ENCODE data around the gene SCUBE1. TPM values are rescaled to one million over a fixed set of nuclear protein-coding genes. Genes with fewer than 3 reads are reported as not detected.

SCUBE1 gene
- total RNA-seq, 2 donors from 2014 or later: 0.04 to 0.16 TPM

GRCh38 chr22:43208703-43209522 lies 134.3 kb downstream of the SCUBE1 start:
- H3K4me3 ChIP-seq: no peak overlapping the region
- DNase-seq (ENCODE audit: low spot score): no peak
- no peak for TF ChIP-seq CTCF (IDR thresholded peaks at IDR 0.05)
- no peak overlapping the region for H3K27ac ChIP-seq
- no peaks in the 10 kb centered on the region for H3K36me3 ChIP-seq
- no peaks in the 10 kb centered on the region for H3K4me1 ChIP-seq
- H3K27me3 ChIP-seq: no peaks in the 10 kb centered on the region
- no peaks in the 10 kb centered on the region for H3K9me3 ChIP-seq

- no peak overlapping the region for H3K4me3 ChIP-seq
- H3K9me3 ChIP-seq: no peaks in the 10 kb centered on the region
- no peaks in the 10 kb centered on the region for H3K36me3 ChIP-seq
- no peak for DNase-seq (ENCODE audit: low spot score)
- no peaks in the 10 kb centered on the region for H3K4me1 ChIP-seq
- H3K27me3 ChIP-seq: no peaks in the 10 kb centered on the region
- TF ChIP-seq CTCF (IDR thresholded peaks at IDR 0.05): no peak
- no peak overlapping the region for H3K27ac ChIP-seq
Observed at GRCh38 chr22:43207849-43208702, 135.1 kb downstream of the SCUBE1 start.

GRCh38 chr22:43207386-43207785 lies 135.8 kb downstream of the SCUBE1 start:
- no peak for DNase-seq (ENCODE audit: low spot score)

GRCh38 chr22:43206509-43207161 lies 136.5 kb downstream of the SCUBE1 start:
- Histone ChIP-seq H3K36me3 (no peaks in the 10 kb centered on the region), H3K4me1 (no peaks in the 10 kb centered on the region), H3K9me3 (no peaks in the 10 kb centered on the region), H3K27me3 (no peaks in the 10 kb centered on the region), H3K4me3 (no peak overlapping the region), H3K27ac (no peak overlapping the region)
- no peak for DNase-seq (ENCODE audit: low spot score)
- TF ChIP-seq CTCF (IDR thresholded peaks at IDR 0.05): no peak

More at GRCh38 chr22:43207386-43207785, 135.8 kb downstream of the SCUBE1 start:
- Histone ChIP-seq H3K4me1 (no peaks in the 10 kb centered on the region), H3K27ac (no peak overlapping the region), H3K27me3 (no peaks in the 10 kb centered on the region), H3K36me3 (no peaks in the 10 kb centered on the region), H3K4me3 (no peak overlapping the region), H3K9me3 (no peaks in the 10 kb centered on the region)
- no peak for TF ChIP-seq CTCF (IDR thresholded peaks at IDR 0.05)

- no peaks in the 10 kb centered on the region for H3K9me3 ChIP-seq
- no peak for TF ChIP-seq CTCF (IDR thresholded peaks at IDR 0.05)
- no peak for DNase-seq (ENCODE audit: low spot score)
Observed at GRCh38 chr22:43205748-43206508, 137.2 kb downstream of the SCUBE1 start.

More at GRCh38 chr22:43205748-43206508, 137.2 kb downstream of the SCUBE1 start:
- Histone ChIP-seq H3K27me3 (no peaks in the 10 kb centered on the region), H3K4me1 (no peaks in the 10 kb centered on the region), H3K36me3 (no peaks in the 10 kb centered on the region), H3K4me3 (no peak overlapping the region), H3K27ac (no peak overlapping the region)

Measured in right atrium auricular region (tissue), 2 donors.